H9 (cell line): ENCODE results near the gene CRMP1. TPM values are rescaled to one million over a fixed set of nuclear protein-coding genes. Genes with fewer than 3 reads are reported as not detected.

Experiments used
- DNase-seq: peaks from one replicate; pipeline ENCODE4 v3.0.0-alpha.2; 2017
- H2AFZ ChIP-seq: one replicate; pipeline ENCODE4 v1.6.1; 2013; ENCODE audit warnings: mild to moderate bottlenecking, low read length, control low read depth, moderate library complexity
- H2AK5ac ChIP-seq: 2 replicates; pipeline ENCODE4 v1.6.1; 2013; ENCODE audit warnings: low read length, control low read depth, mixed read lengths; ENCODE audit not compliant: insufficient read length
- H2BK120ac ChIP-seq: one replicate; pipeline ENCODE4 v1.6.1; 2013; ENCODE audit warnings: low read depth, mild to moderate bottlenecking, low read length, control low read depth, inconsistent platforms; ENCODE audit not compliant: poor library complexity, severe bottlenecking
- H2BK12ac ChIP-seq: 2 replicates; pipeline ENCODE4 v1.6.1; 2013; ENCODE audit warnings: low read length, control low read depth, mixed read lengths, low read depth; ENCODE audit not compliant: insufficient read length
- H2BK15ac ChIP-seq: 2 replicates; pipeline ENCODE4 v1.6.1; 2013; ENCODE audit warnings: low read depth, low read length, control low read depth
- H2BK20ac ChIP-seq: one replicate; pipeline ENCODE4 v1.6.1; 2013; ENCODE audit warnings: low read depth, mild to moderate bottlenecking, low read length, control low read depth, inconsistent platforms; ENCODE audit not compliant: poor library complexity, severe bottlenecking
- H2BK5ac ChIP-seq: 2 replicates; pipeline ENCODE4 v1.6.1; 2013; ENCODE audit warnings: low read length, control low read depth, mixed read lengths; ENCODE audit not compliant: insufficient read length
- H3K14ac ChIP-seq: 2 replicates; pipeline ENCODE4 v1.6.1; 2013; ENCODE audit warnings: low read length, control low read depth; ENCODE audit not compliant: insufficient read depth
- H3K18ac ChIP-seq: 2 replicates; pipeline ENCODE4 v1.6.1; 2013; ENCODE audit warnings: low read depth, mild to moderate bottlenecking, mixed read lengths, low read length, control low read depth; ENCODE audit not compliant: insufficient read length
- H3K23ac ChIP-seq: 2 replicates; pipeline ENCODE4 v1.6.1; 2013; ENCODE audit warnings: low read length, control low read depth, mixed read lengths, low read depth; ENCODE audit not compliant: insufficient read length
- H3K23me2 ChIP-seq: 2 replicates; pipeline ENCODE4 v1.6.1; 2013; ENCODE audit warnings: low read depth, mild to moderate bottlenecking, mixed read lengths, low read length, control low read depth; ENCODE audit not compliant: insufficient read length, poor library complexity, severe bottlenecking
- H3K27ac ChIP-seq: 2 replicates; pipeline ENCODE4 v1.5.1; 2013; ENCODE audit warnings: low read length, control low read depth, mixed read lengths, low read depth; ENCODE audit not compliant: insufficient read length
- H3K27me3 ChIP-seq: 2 replicates; pipeline ENCODE4 v1.6.1; 2013; ENCODE audit warnings: low read length, control low read depth, inconsistent platforms; ENCODE audit not compliant: insufficient read depth
- H3K4ac ChIP-seq: 2 replicates; pipeline ENCODE4 v1.6.1; 2013; ENCODE audit warnings: low read depth, mild to moderate bottlenecking, control low read depth, inconsistent platforms, low read length, moderate library complexity
- H3K4me1 ChIP-seq: 2 replicates; pipeline ENCODE4 v1.6.1; 2013; ENCODE audit warnings: low read length, control low read depth, inconsistent platforms; ENCODE audit not compliant: insufficient read depth
- H3K4me2 ChIP-seq: 2 replicates; pipeline ENCODE4 v1.6.1; 2013; ENCODE audit warnings: low read length, control low read depth, mixed read lengths; ENCODE audit not compliant: insufficient read length, insufficient read depth
- H3K56ac ChIP-seq: 2 replicates; pipeline ENCODE4 v1.6.1; 2013; ENCODE audit warnings: low read depth, mild to moderate bottlenecking, mixed read lengths, low read length, control low read depth; ENCODE audit not compliant: insufficient read length
- H3K79me1 ChIP-seq: 2 replicates; pipeline ENCODE4 v1.6.1; 2013; ENCODE audit warnings: low read depth, mild to moderate bottlenecking, moderate library complexity, low read length, control low read depth, inconsistent platforms; ENCODE audit not compliant: insufficient read depth, poor library complexity, severe bottlenecking
- H3K79me2 ChIP-seq: 2 replicates; pipeline ENCODE4 v1.6.1; 2013; ENCODE audit warnings: low read length, control low read depth, inconsistent platforms; ENCODE audit not compliant: insufficient read depth
- H3K9ac ChIP-seq: 2 replicates; pipeline ENCODE4 v1.6.1; 2013; ENCODE audit warnings: low read length, control low read depth, mixed read lengths; ENCODE audit not compliant: insufficient read length; ENCODE audit errors: extremely low read depth
- H3K9me3 ChIP-seq: one replicate; pipeline ENCODE4 v1.6.1; 2013; ENCODE audit warnings: low read depth, low read length, inconsistent platforms; ENCODE audit not compliant: control insufficient read depth
- H3T11ph ChIP-seq: one replicate; pipeline ENCODE4 v1.6.1; 2013; ENCODE audit warnings: mild to moderate bottlenecking, low read length, control low read depth, inconsistent platforms
- H4K20me1 ChIP-seq: one replicate; pipeline ENCODE4 v1.6.1; 2013; ENCODE audit not compliant: control insufficient read depth, insufficient read length, insufficient read depth
- H4K5ac ChIP-seq: 2 replicates; pipeline ENCODE4 v1.6.1; 2013; ENCODE audit warnings: low read depth, mild to moderate bottlenecking, mixed read lengths, low read length, control low read depth; ENCODE audit not compliant: insufficient read length
- H4K8ac ChIP-seq: replicated peaks from 2 replicates; pipeline ENCODE4 v1.6.1; 2013; ENCODE audit warnings: low read length, control low read depth, mixed read lengths, low read depth; ENCODE audit not compliant: insufficient read length
- H4K91ac ChIP-seq: 2 replicates; pipeline ENCODE4 v1.6.1; 2013; ENCODE audit warnings: low read depth, mild to moderate bottlenecking, moderate library complexity, mixed read lengths, low read length, control low read depth; ENCODE audit not compliant: insufficient read length
- H3K27ac Mint-ChIP-seq, 3 experiments: 2 replicates in 2 of 3; 3 replicates in 1 of 3; pipeline ENCODE4 v1.8.0; 2020 to 2021; ENCODE audit warnings: mixed read lengths in 3 of 3, mild to moderate bottlenecking in 1 of 3, moderate library complexity in 1 of 3
- H3K27me3 Mint-ChIP-seq: 2 replicates; pipeline ENCODE4 v1.8.0; 2021; ENCODE audit warnings: low read depth, mild to moderate bottlenecking, moderate library complexity, mixed read lengths
- H3K36me3 Mint-ChIP-seq, 3 experiments: 2 replicates in 2 of 3; 3 replicates in 1 of 3; pipeline ENCODE4 v1.8.0; 2020 to 2021; ENCODE audit warnings: low read depth in 3 of 3, mixed read lengths in 3 of 3; ENCODE audit not compliant: insufficient read depth in 1 of 3
- H3K4me1 Mint-ChIP-seq, 2 experiments: 2 replicates each; pipeline ENCODE4 v1.8.0; 2020; ENCODE audit warnings: mixed read lengths in 2 of 2
- H3K4me3 Mint-ChIP-seq, 2 experiments: 2 replicates in 1 of 2; 3 replicates in 1 of 2; pipeline ENCODE4 v1.8.0; 2020 to 2021; ENCODE audit warnings: mild to moderate bottlenecking in 2 of 2, mixed read lengths in 2 of 2, moderate library complexity in 1 of 2
- H3K9me3 Mint-ChIP-seq, 2 experiments: 2 replicates in 1 of 2; 3 replicates in 1 of 2; pipeline ENCODE4 v1.8.0; 2020; ENCODE audit warnings: mild to moderate bottlenecking in 2 of 2, mixed read lengths in 2 of 2, moderate library complexity in 1 of 2
- WGBS: extraction: QIAGEN DNeasy Blood & Tissue Kit; methylation state at CpG from one replicate; pipeline ENCODE4 v1.1.7; 2013; ENCODE audit warnings: missing lambda C conversion rate, low lambda C conversion rate, mixed read lengths; ENCODE audit not compliant: insufficient read length; ENCODE audit errors: extremely low coverage; 5-methylcytosine and 5-hydroxymethylcytosine counted together
- total RNA-seq: library from RNA; stranded (reverse); gene quantifications from 2 replicates; pipeline ENCODE4 v1.2.1, GENCODE V29; 2021
- TF ChIP-seq, protein P1 (sequence below): fragments of 200-600 bp; sonication (generic); conservative IDR thresholded peaks from 3 replicates; pipeline ENCODE4 v1.8.0; 2021; ENCODE audit warnings: antibody characterized with exemption, mild to moderate bottlenecking

CRMP1 gene
- total RNA-seq, 1 experiment from 2014 or later = 71.6 TPM

DNA sequence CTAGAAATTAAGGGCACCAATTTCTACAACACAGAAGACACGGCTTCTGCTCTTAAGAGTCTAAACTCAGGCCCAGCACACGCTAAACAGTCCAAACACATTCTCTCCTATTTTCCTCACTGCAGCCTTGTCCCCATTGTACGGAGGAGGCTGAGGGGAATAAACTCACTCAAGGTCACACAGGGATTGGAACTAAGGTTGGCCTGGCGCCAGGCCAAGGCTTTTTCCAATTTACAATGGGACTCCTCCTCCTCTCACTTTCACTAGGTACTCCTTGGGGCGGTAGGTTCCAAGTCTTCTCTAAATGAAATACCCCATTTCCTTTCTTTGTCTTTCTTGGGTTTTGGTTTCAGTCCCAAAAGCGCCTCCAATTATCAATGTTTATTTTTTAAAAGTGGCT lies 48.7 kb upstream of the CRMP1 start:
- H3K36me3 Mint-ChIP-seq = peaks cover under 1 to 5% (median 1%) of the 10 kb centered on the region in 3 experiments; a peak in 2 of 7 replicates
- Histone ChIP-seq H3K56ac (no peak overlapping the region), H2BK120ac (no peak overlapping the region), H3K4me1 (no peaks in the 10 kb centered on the region; the same call in 1 of the 2 replicates), H4K8ac (no peak overlapping the region), H3K14ac (no peak overlapping the region), H2AFZ (no peak overlapping the region), H3K23ac (no peak overlapping the region), H3K4me2 (no peak overlapping the region), H2BK15ac (no peak overlapping the region), H4K20me1 (no peaks in the 10 kb centered on the region), H3K79me2 (no peaks in the 10 kb centered on the region), H3K9ac (no peak overlapping the region), H3K4ac (no peak overlapping the region), H2BK20ac (no peak overlapping the region), H3K18ac (no peak overlapping the region), H4K91ac (no peak overlapping the region), H3K27me3 (0 out of 2 replicates have a peak, but pooled peaks cover 3% of the 10 kb centered on the region), H4K5ac (no peak overlapping the region), H2BK5ac (no peak overlapping the region), H3K27ac (no peak overlapping the region), H3K23me2 (no peaks in the 10 kb centered on the region), H3K79me1 (no peaks in the 10 kb centered on the region), H3K9me3 (no peaks in the 10 kb centered on the region), H2BK12ac (no peak overlapping the region), H3T11ph (no peak overlapping the region), H2AK5ac (no peak overlapping the region)
- no CpG with 5 or more reads among the region's 6 CpGs for WGBS
- H3K27ac Mint-ChIP-seq = no peak overlapping the region
- peaks cover 49% of the 10 kb centered on the region for H3K27me3 Mint-ChIP-seq
- H3K9me3 Mint-ChIP-seq = peaks cover 2% of the 10 kb centered on the region in 2 experiments; a peak in 3 of 5 replicates
- TF ChIP-seq, protein P1, sequence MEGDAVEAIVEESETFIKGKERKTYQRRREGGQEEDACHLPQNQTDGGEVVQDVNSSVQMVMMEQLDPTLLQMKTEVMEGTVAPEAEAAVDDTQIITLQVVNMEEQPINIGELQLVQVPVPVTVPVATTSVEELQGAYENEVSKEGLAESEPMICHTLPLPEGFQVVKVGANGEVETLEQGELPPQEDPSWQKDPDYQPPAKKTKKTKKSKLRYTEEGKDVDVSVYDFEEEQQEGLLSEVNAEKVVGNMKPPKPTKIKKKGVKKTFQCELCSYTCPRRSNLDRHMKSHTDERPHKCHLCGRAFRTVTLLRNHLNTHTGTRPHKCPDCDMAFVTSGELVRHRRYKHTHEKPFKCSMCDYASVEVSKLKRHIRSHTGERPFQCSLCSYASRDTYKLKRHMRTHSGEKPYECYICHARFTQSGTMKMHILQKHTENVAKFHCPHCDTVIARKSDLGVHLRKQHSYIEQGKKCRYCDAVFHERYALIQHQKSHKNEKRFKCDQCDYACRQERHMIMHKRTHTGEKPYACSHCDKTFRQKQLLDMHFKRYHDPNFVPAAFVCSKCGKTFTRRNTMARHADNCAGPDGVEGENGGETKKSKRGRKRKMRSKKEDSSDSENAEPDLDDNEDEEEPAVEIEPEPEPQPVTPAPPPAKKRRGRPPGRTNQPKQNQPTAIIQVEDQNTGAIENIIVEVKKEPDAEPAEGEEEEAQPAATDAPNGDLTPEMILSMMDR = no peak
- H3K4me3 Mint-ChIP-seq = no peak overlapping the region
- peaks cover 21 to 30% of the 10 kb centered on the region in 2 experiments for H3K4me1 Mint-ChIP-seq
- no peak for DNase-seq
